Heart left ventricle (tissue), 16 donors: Measurements from ENCODE around the gene PRKG1. TPM values are rescaled to one million over a fixed set of nuclear protein-coding genes. Genes with fewer than 3 reads are reported as not detected.
A peak's percentile ranks its signal among the peaks of the same experiment; 100 is the strongest.

Experiments
- ATAC-seq, 4 donors: fragments of 200-7000 bp; cut with Tn5 transposase; one replicate each; pipeline ENCODE4 v1.9.1; 2020 to 2022; ENCODE audit warnings: moderate library complexity in 4 of 4, mild to moderate bottlenecking in 3 of 4, moderate number of reproducible peaks in 1 of 4
- DNase-seq, 5 donors: peaks; one replicate each; pipeline ENCODE4 v3.0.0-alpha.2; 2020
- H3K27ac ChIP-seq, 12 donors: fragments of 200-600 bp; sonication (generic) in 4 of 12; one replicate each; pipeline versions ENCODE4 v1.5.0 to v1.8.0; 2016 to 2022; ENCODE audit warnings: mild to moderate bottlenecking in 2 of 12
- H3K27me3 ChIP-seq, 9 donors: fragments of 200-600 bp; sonication (generic) in 2 of 9; one replicate each; pipeline versions ENCODE4 v1.5.1 to v1.8.0; 2016 to 2022; ENCODE audit warnings: mild to moderate bottlenecking in 3 of 9
- H3K36me3 ChIP-seq, 9 donors: fragments of 200-600 bp; sonication (generic) in 2 of 9; one replicate each; pipeline versions ENCODE4 v1.5.0 to v1.8.0; 2018 to 2022; ENCODE audit warnings: mild to moderate bottlenecking in 2 of 9
- H3K4me1 ChIP-seq, 12 donors: fragments of 200-600 bp; sonication (generic) in 4 of 12; one replicate each; pipeline versions ENCODE4 v1.5.0 to v1.8.0; 2016 to 2022; ENCODE audit warnings: mild to moderate bottlenecking in 3 of 12
- H3K4me3 ChIP-seq, 12 donors: fragments of 200-600 bp; sonication (generic) in 4 of 12; one replicate each; pipeline versions ENCODE4 v1.5.0 to v1.8.0; 2017 to 2022; ENCODE audit warnings: mild to moderate bottlenecking in 9 of 12, moderate library complexity in 4 of 12
- H3K9me3 ChIP-seq, 12 donors: fragments of 200-600 bp; sonication (generic) in 4 of 12; one replicate each; pipeline versions ENCODE4 v1.5.0 to v1.8.0; 2016 to 2022; ENCODE audit warnings: mild to moderate bottlenecking in 1 of 12
- POLR2A ChIP-seq, 2 donors: fragments of 450-650 bp; IDR thresholded peaks; one replicate each; pipeline ENCODE4 v1.6.1; 2017; ENCODE audit warnings: antibody characterized with exemption in 2 of 2, mild to moderate bottlenecking in 2 of 2, moderate library complexity in 2 of 2
- WGBS, 4 donors: extraction: QIAGEN DNeasy Blood & Tissue Kit in 2 of 4; methylation state at CpG; one replicate each; pipeline versions ENCODE4 v1.1.5 to v1.1.7; 2013 to 2018; 5-methylcytosine and 5-hydroxymethylcytosine counted together
- intact Hi-C, 10 donors: fragments of 100-400 bp; cut with DNase I; formaldehyde crosslinking; loops; one replicate each; pipeline versions ENCODE4 v1.11.1 to v1.14.2; 2022
- polyA plus RNA-seq, 2 donors: library from polyadenylated mRNA; stranded (reverse); fragments of 200-250 nt; gene quantifications; one replicate each; pipeline ENCODE4 v1.2.3, GENCODE V29; 2013
- total RNA-seq, 9 donors: library from RNA; depleted of rRNA in 2 of 9; stranded (reverse); fragments of >200 nt in 2 of 9; fragmentation: NEBNext Ultra II Directional in 3 of 9; extraction: Animal tissue kit (Norgen Biotek cat#: 25700) in 3 of 9; gene quantifications; one replicate each; pipeline versions ENCODE4 v1.1.0 to v1.2.4, GENCODE V29; 2016 to 2023
- TF ChIP-seq, protein P1 (sequence below), 12 donors: fragments of 200-600 bp; sonication (generic) in 4 of 12; IDR thresholded peaks; one replicate each; pipeline versions ENCODE4 v1.5.0 to v1.8.0; 2018 to 2022; ENCODE audit warnings: antibody characterized with exemption in 12 of 12, mild to moderate bottlenecking in 5 of 12
- donor health status: ischemic (EF 13 %, LVEDD 7.1; RV severe dilation, severe dysfunction).
- donor health status: healthy with polysubstance abuse.
- donor health status: DM: no; HTN: yes; CAD: no.
- donor health status: DM: no; HTN: no; CAD: no.
- donor health status: ischemic (EF 25% LVEDD 6.9; RV normal size, moderate dysfunction).
- donor health status: ischemic (EF 25% LVEDD 5.7; RV mildly dilated, moderate dysfunction).
- donor health status: healthy.
- donor health status: DM: yes; HTN: yes; CAD: no.
- donor health status: ischemic (EF 35%, LVEDD 5.7; RV mildly dilated, moderate dysfunction).
- donor health status: nonischemic (EF 11% LVEDD 7.7; RV severe dilation, severe dysfunction).
- donor health status: DM: yes; HTN: yes; CAD: no.
- donor health status: PGD.
- donor health status: ischemic (EF 29% LVEDD 5.4; RV normal size, mild dysfunction).
- donor health status: nonischemic (EF 23%, LVEDD 6.1; RV moderate dilation, normal function).

PRKG1 gene
- total and polyA plus RNA-seq, 11 donors = 5.5 to 37.3 (median 29.3) TPM

DNA sequence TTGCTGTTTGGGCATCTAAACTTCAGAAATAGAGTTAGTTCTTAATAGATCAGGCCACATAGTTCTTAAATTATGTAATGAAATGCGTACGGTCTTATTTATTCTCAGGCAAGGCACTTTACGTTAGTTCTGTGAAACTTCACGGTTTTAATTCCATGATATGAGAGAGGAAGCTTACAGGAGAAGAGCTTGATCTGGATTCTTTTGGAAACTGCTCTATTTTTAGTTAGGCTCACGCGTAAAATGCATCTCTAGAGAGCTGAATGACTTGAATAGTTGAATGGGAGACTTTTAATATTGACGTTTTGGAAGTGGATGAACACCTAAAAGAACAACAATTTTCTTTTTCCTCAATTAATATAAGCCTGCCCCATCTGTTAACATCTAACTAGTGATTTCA lies 71.1 kb downstream of the PRKG1 start:
- peaks cover 0 to 49% (median 7%) of the 10 kb centered on the region in 12 donors for H3K4me1 ChIP-seq
- DNase-seq (no peak), ATAC-seq (peak; percentile 42 to 70 (median 60))
- no peak for TF ChIP-seq POLR2A (IDR thresholded peaks at IDR 0.05)
- TF ChIP-seq, protein P1, sequence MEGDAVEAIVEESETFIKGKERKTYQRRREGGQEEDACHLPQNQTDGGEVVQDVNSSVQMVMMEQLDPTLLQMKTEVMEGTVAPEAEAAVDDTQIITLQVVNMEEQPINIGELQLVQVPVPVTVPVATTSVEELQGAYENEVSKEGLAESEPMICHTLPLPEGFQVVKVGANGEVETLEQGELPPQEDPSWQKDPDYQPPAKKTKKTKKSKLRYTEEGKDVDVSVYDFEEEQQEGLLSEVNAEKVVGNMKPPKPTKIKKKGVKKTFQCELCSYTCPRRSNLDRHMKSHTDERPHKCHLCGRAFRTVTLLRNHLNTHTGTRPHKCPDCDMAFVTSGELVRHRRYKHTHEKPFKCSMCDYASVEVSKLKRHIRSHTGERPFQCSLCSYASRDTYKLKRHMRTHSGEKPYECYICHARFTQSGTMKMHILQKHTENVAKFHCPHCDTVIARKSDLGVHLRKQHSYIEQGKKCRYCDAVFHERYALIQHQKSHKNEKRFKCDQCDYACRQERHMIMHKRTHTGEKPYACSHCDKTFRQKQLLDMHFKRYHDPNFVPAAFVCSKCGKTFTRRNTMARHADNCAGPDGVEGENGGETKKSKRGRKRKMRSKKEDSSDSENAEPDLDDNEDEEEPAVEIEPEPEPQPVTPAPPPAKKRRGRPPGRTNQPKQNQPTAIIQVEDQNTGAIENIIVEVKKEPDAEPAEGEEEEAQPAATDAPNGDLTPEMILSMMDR (IDR thresholded peaks at IDR 0.05) = no peak
- H3K27me3 ChIP-seq = no peaks in the 10 kb centered on the region
- intact Hi-C loops = loop anchor here in 1 of 10 donors (5.0 kb wide), 1 partner anchor 48 kb away; no protein-coding TSS in a partner anchor
- H3K27ac ChIP-seq = peak overlapping the region in 11 of 12 donors; percentile 5 to 72 (median 35)
- WGBS, 4 donors = 19 to 32% (median 23%) methylated on average over 7 of the region's 7 CpGs
- peaks cover 0 to 4% (median 0%) of the 10 kb centered on the region in 12 donors for H3K9me3 ChIP-seq
- no peaks in the 10 kb centered on the region for H3K36me3 ChIP-seq
- peak overlapping the region in 2 of 12 donors; percentile 0 for H3K4me3 ChIP-seq

DNA sequence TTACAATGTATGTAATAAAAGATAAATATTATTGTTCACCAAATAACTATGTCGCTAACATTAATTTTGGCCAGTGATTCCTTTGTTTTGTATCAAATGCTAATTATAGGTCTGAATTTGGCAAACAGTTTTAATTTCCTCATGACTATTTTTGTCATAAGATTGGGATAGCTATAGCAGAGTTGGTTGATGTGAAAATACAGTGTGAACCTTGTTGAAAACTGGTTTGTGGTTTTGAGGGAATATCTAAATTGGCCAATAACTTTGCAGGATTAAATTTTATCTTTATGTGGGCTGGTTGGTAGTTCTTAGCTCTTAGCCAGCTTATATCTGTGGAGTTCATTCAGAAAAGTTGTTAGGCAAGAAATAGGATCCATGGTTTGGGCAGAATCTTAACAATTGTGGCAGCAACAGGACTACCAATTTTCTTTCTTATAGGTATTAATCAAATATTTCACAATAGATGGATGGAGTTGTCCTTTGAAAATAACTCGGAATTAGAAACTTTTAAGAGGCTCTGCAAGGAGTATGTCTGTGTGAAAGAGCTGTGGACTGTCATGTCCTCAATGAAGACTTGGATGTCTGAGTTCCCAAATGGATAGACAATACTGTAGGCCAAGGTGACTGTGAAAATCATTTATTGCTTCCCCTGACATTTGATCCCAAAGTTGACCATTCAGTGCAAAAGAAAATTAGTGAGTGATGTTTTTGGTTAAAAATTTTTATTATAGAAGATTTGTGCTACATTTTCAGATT lies 73.5 kb downstream of the PRKG1 start:
- Histone ChIP-seq H3K4me1 (peaks cover 0 to 36% (median 5%) of the 10 kb centered on the region in 12 donors), H3K27ac (peak overlapping the region in 7 of 12 donors; percentile 7 to 64 (median 20)), H3K36me3 (no peaks in the 10 kb centered on the region), H3K27me3 (no peaks in the 10 kb centered on the region), H3K4me3 (no peak overlapping the region), H3K9me3 (peaks cover 0 to 4% (median 0%) of the 10 kb centered on the region in 12 donors)
- DNase-seq (no peak), ATAC-seq (peak in 2 of 4 donors; percentile 38 to 48)
- intact Hi-C loops = loop anchor here in 1 of 10 donors (5.0 kb wide), 1 partner anchor 51 kb away; no protein-coding TSS in a partner anchor
- no peak for TF ChIP-seq POLR2A (IDR thresholded peaks at IDR 0.05)
- TF ChIP-seq, protein P1 (IDR thresholded peaks at IDR 0.05) = no peak
- WGBS, 4 donors = 51 to 85% (median 67%) methylated on average over 2 of the region's 2 CpGs

DNA sequence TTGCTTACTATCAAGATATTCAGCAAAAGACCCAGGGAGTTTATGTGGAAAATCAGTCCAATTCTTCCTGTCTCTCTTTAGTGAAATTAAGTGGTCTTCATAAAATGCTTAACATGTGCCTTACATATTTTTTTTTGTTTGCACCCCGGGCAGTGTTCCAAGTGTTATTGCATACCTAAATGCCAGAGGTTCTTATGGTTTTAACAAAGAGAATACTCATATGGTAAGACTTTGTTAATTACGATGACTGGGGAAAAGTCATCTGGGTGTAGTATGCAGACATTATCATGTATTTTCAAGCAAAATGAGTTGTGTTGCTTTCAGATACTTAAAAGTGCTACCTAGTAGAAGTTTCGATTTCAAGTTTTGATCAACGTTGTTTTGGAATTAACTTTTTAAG lies 82.6 kb downstream of the PRKG1 start:
- 78 to 84% (median 80%) methylated on average over 4 of the region's 4 CpGs for WGBS, 4 donors
- intact Hi-C loops = no loop called here
- Histone ChIP-seq H3K4me1 (peaks cover 0 to 18% (median 6%) of the 10 kb centered on the region in 12 donors), H3K4me3 (no peak overlapping the region), H3K27me3 (no peaks in the 10 kb centered on the region), H3K9me3 (no peaks in the 10 kb centered on the region), H3K27ac (no peak overlapping the region), H3K36me3 (peaks cover 0 to 10% (median 0%) of the 10 kb centered on the region in 9 donors)
- ATAC-seq = no peak
- TF ChIP-seq, protein P1 (IDR thresholded peaks at IDR 0.05) = no peak
- TF ChIP-seq POLR2A (IDR thresholded peaks at IDR 0.05) = no peak
- DNase-seq = no peak

DNA sequence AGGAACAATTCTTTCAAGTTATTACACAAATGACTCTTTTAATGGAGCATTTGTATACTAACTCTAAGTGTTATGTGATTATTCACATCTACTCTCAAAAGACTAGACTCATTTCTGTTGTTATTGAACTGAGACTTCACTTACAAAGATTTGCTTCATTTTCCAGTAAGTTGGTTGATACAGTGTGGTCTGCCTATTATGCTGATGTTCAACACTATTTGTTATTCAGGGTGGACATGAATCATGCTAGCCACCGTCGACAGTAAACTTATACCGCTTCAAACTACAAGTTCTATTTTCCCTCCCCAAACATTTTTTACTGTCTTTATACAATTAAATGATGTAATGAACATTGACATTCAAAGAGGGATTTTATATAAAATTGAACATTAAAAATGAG lies 84.5 kb downstream of the PRKG1 start:
- no peak for DNase-seq
- 92 to 97% (median 96%) methylated on average over 3 of the region's 3 CpGs for WGBS, 4 donors
- H3K27me3 ChIP-seq = no peaks in the 10 kb centered on the region
- H3K4me3 ChIP-seq = no peak overlapping the region
- TF ChIP-seq, protein P1 (IDR thresholded peaks at IDR 0.05) = no peak
- no peak for TF ChIP-seq POLR2A (IDR thresholded peaks at IDR 0.05)
- H3K9me3 ChIP-seq = no peaks in the 10 kb centered on the region
- H3K27ac ChIP-seq = no peak overlapping the region
- H3K36me3 ChIP-seq = peaks cover 0 to 5% (median 0%) of the 10 kb centered on the region in 9 donors
- intact Hi-C loops = no loop called here
- ATAC-seq = no peak
- peaks cover 0 to 15% (median 10%) of the 10 kb centered on the region in 12 donors for H3K4me1 ChIP-seq
